A673 (cell line): ENCODE measurements around the gene NAV2. TPM values are rescaled to one million over a fixed set of nuclear protein-coding genes. Genes with fewer than 3 reads are reported as not detected.

Source experiments
- BruUV-seq: library from RNA; stranded (reverse); fragments of 400-500 nt; replicated peaks from 2 replicates; lab custom pipeline; 2021; lab: Mats Ljungman, UMichigan
- CTCF ChIA-PET: fragments of 300-600 bp; sonication (Branson Sonifier 250); formaldehyde crosslinking; loops from one replicate; lab custom pipeline; 2022; ENCODE audit warnings: antibody characterized with exemption; lab: Charles Lee
- POLR2A ChIA-PET: fragments of 300-600 bp; sonication (Branson Sonifier 250); formaldehyde crosslinking; loops from one replicate; lab custom pipeline; 2022; ENCODE audit warnings: antibody characterized with exemption; ENCODE audit not compliant: low non-redundant PET; lab: Charles Lee
- DNase-seq: peaks from one replicate; pipeline ENCODE4 v3.0.0-alpha.2; 2015; ENCODE audit warnings: low spot score
- H3K27ac ChIP-seq: fragments of 200-600 bp; sonication (generic); 2 replicates; pipeline ENCODE4 v1.5.1; 2016; ENCODE audit warnings: mixed run types, low read depth, mild to moderate bottlenecking, mixed read lengths, antibody characterized with exemption, low read length; ENCODE audit not compliant: poor library complexity, severe bottlenecking
- H3K27me3 ChIP-seq: fragments of 200-600 bp; sonication (generic); replicated peaks from 2 replicates; pipeline ENCODE4 v1.6.1; 2017; ENCODE audit warnings: mixed run types, low read depth, mild to moderate bottlenecking, mixed read lengths, antibody characterized with exemption, low read length; ENCODE audit not compliant: insufficient read depth, poor library complexity
- H3K36me3 ChIP-seq: fragments of 200-600 bp; sonication (generic); 2 replicates; pipeline ENCODE4 v1.6.1; 2016; ENCODE audit warnings: mixed run types, mild to moderate bottlenecking, mixed read lengths, antibody characterized with exemption, low read length; ENCODE audit not compliant: insufficient read depth, poor library complexity, severe bottlenecking
- H3K4me1 ChIP-seq: fragments of 200-600 bp; sonication (generic); 2 replicates; pipeline ENCODE4 v1.6.1; 2017; ENCODE audit warnings: mixed run types, mild to moderate bottlenecking, mixed read lengths, antibody characterized with exemption, low read length; ENCODE audit not compliant: insufficient read depth, poor library complexity, severe bottlenecking
- H3K4me3 ChIP-seq: fragments of 200-600 bp; sonication (generic); 2 replicates; pipeline ENCODE4 v1.5.1; 2016; ENCODE audit warnings: low read depth, mixed run types, mild to moderate bottlenecking, mixed read lengths, low read length; ENCODE audit not compliant: poor library complexity, severe bottlenecking
- H3K9me3 ChIP-seq: fragments of 200-600 bp; sonication (generic); 2 replicates; pipeline ENCODE4 v1.6.1; 2016; ENCODE audit warnings: mixed run types, low read depth, mild to moderate bottlenecking, mixed read lengths, antibody characterized with exemption, low read length; ENCODE audit not compliant: poor library complexity, severe bottlenecking
- EZH2 ChIP-seq: fragments of 200-600 bp; sonication (generic); IDR thresholded peaks from 2 replicates; pipeline ENCODE4 v1.6.1; 2017; ENCODE audit warnings: borderline replicate concordance, low read depth, mild to moderate bottlenecking, mixed read lengths, antibody characterized with exemption, low read length; ENCODE audit not compliant: poor library complexity, severe bottlenecking
- intact Hi-C: fragments of 100-400 bp; cut with micrococcal nuclease; formaldehyde crosslinking; loops from one replicate; pipeline ENCODE4 v1.10.0; 2022; ENCODE audit not compliant: unreplicated experiment
- total RNA-seq: library from RNA; stranded (reverse); gene quantifications from 2 replicates; pipeline ENCODE4 v1.2.3, GENCODE V29; 2021
- TF ChIP-seq, protein P1 (sequence below): fragments of 300-800, 200-600 bp; sonication (generic); conservative IDR thresholded peaks from 2 replicates; pipeline ENCODE4 v1.5.1; 2017; ENCODE audit warnings: low read depth, mild to moderate bottlenecking, antibody characterized with exemption, low read length, moderate library complexity, mixed read lengths

NAV2 gene
- total RNA-seq, 1 experiment from 2014 or later: not detected

DNA sequence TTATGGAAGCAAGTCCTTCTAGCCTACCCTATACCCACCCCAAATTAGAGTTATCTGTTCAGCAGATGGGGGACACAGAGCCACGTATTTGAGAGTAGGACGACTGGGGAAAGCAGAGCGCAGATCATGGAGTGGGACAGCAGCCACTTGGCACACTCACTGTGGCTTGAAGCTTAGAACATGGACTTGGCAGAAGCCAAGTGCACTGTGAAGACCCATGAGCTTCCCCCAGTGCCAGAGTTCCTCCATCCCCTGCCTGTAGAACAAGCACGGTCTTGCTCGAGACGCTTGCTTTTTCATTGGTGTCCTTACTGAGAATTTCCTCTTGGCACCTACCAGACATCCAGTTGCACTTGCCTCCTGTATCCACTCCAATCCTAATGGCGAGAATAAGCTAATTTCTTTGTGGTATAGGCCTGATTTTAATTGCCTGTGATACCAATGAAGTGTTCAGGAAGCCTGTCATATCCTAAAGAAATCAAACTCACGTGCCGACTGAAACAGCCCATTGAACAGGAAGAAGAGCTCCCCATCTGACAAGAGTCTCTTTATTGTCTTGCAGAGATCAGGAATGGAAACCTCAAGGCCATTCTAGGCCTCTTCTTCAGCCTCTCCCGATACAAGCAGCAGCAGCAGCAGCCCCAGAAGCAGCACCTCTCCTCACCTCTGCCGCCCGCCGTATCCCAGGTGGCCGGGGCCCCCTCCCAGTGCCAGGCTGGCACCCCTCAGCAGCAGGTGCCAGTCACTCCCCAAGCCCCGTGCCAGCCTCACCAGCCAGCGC, 166.9 kb downstream of the NAV2 start:
- no TSS peak for BruUV-seq
- Histone ChIP-seq H3K4me3 (no peak overlapping the region), H3K36me3 (no peaks in the 10 kb centered on the region), H3K4me1 (no peaks in the 10 kb centered on the region), H3K9me3 (no peaks in the 10 kb centered on the region), H3K27me3 (no peaks in the 10 kb centered on the region), H3K27ac (no peak overlapping the region)
- ChIA-PET CTCF (no interaction called here), POLR2A (no interaction called here)
- intact Hi-C loops: no loop called here
- TF ChIP-seq, protein P1, sequence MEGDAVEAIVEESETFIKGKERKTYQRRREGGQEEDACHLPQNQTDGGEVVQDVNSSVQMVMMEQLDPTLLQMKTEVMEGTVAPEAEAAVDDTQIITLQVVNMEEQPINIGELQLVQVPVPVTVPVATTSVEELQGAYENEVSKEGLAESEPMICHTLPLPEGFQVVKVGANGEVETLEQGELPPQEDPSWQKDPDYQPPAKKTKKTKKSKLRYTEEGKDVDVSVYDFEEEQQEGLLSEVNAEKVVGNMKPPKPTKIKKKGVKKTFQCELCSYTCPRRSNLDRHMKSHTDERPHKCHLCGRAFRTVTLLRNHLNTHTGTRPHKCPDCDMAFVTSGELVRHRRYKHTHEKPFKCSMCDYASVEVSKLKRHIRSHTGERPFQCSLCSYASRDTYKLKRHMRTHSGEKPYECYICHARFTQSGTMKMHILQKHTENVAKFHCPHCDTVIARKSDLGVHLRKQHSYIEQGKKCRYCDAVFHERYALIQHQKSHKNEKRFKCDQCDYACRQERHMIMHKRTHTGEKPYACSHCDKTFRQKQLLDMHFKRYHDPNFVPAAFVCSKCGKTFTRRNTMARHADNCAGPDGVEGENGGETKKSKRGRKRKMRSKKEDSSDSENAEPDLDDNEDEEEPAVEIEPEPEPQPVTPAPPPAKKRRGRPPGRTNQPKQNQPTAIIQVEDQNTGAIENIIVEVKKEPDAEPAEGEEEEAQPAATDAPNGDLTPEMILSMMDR: no peak
- TF ChIP-seq EZH2: no peak
- DNase-seq: no peak

DNA sequence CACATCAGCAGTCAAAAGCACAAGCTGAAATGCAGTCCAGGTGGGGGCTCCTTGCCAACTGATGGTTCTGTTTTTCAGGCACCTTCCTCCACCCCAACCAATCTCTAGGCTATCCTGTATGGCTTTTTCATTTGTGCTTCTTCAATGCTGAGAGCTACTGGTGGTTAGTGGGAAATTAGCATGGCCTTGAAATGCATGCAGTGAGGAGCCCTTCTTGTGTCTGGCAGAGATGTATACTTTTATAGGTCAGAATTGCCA, 167.4 kb downstream of the NAV2 start:
- POLR2A ChIA-PET: no interaction called here
- Histone ChIP-seq H3K4me3 (no peak overlapping the region), H3K27ac (no peak overlapping the region), H3K27me3 (no peaks in the 10 kb centered on the region), H3K36me3 (no peaks in the 10 kb centered on the region), H3K4me1 (no peaks in the 10 kb centered on the region), H3K9me3 (no peaks in the 10 kb centered on the region)
- no TSS peak for BruUV-seq
- CTCF ChIA-PET: no interaction called here
- no peak for TF ChIP-seq EZH2
- TF ChIP-seq, protein P1: no peak
- intact Hi-C loops: no loop called here
- DNase-seq: no peak

DNA sequence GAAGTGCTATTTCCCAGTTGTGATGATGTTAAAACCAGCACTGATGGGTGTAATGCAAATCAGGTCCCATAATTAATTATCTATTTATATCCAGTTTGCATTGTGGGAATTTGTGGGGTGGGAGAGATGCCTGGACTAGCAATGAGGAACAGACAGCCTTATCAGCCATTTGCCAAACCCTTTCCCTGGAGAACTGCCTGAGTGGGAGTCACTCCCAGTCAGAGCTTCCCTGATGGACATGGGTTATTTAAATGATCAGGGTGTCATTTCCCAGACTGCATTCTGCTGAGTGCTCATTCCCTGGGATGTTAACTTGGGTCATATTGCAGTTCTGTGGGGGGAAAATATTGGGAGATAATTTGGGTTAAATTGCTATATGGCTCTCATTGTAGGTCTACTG, 168.5 kb downstream of the NAV2 start:
- ChIA-PET POLR2A (no interaction called here), CTCF (no interaction called here)
- no TSS peak for BruUV-seq
- H3K27me3 ChIP-seq: no peaks in the 10 kb centered on the region
- H3K4me1 ChIP-seq: no peaks in the 10 kb centered on the region
- no peak overlapping the region for H3K27ac ChIP-seq
- H3K4me3 ChIP-seq: no peak overlapping the region
- H3K36me3 ChIP-seq: no peaks in the 10 kb centered on the region
- TF ChIP-seq, protein P1: no peak
- TF ChIP-seq EZH2: no peak
- intact Hi-C loops: no loop called here
- no peak for DNase-seq
- no peaks in the 10 kb centered on the region for H3K9me3 ChIP-seq
